Subcutaneous abdominal adipose tissue (tissue), 5 donors: ENCODE data around the gene UFD1.

Experiments used
- H3K27ac ChIP-seq: one replicate; pipeline ENCODE4 v1.7.0; 2013; ENCODE audit warnings: low read depth, mild to moderate bottlenecking, inconsistent platforms, low read length, moderate library complexity
- H3K27me3 ChIP-seq, 5 donors: one replicate each; pipeline ENCODE4 v1.7.0; 2013; ENCODE audit warnings: low read length in 5 of 5, inconsistent platforms in 1 of 5; ENCODE audit not compliant: control insufficient read depth in 5 of 5, insufficient read depth in 4 of 5
- H3K36me3 ChIP-seq, 5 donors: one replicate each; pipeline ENCODE4 v1.7.0; 2013; ENCODE audit warnings: low read length in 5 of 5; ENCODE audit not compliant: control insufficient read depth in 5 of 5, insufficient read depth in 5 of 5
- H3K4me1 ChIP-seq, 5 donors: one replicate each; pipeline ENCODE4 v1.7.0; 2013; ENCODE audit warnings: low read length in 5 of 5, mild to moderate bottlenecking in 3 of 5, moderate library complexity in 1 of 5; ENCODE audit not compliant: control insufficient read depth in 5 of 5, insufficient read depth in 5 of 5
- H3K4me3 ChIP-seq, 5 donors: one replicate each; pipeline ENCODE4 v1.7.0; 2013; ENCODE audit warnings: low read length in 5 of 5, low read depth in 1 of 5
- H3K9ac ChIP-seq, 5 donors: one replicate each; pipeline ENCODE4 v1.7.0; 2013; ENCODE audit warnings: low read length in 5 of 5, mild to moderate bottlenecking in 4 of 5, moderate library complexity in 3 of 5
- H3K9me3 ChIP-seq, 5 donors: one replicate each; pipeline ENCODE4 v1.7.0; 2013; ENCODE audit warnings: low read length in 5 of 5; ENCODE audit not compliant: control insufficient read depth in 5 of 5
- donor health status: healthy.
- donor health status: healthy.
- donor health status: healthy.
- donor health status: healthy.
- donor health status: healthy.

Gene UFD1

GRCh38 chr22:19507534-19507861 lies 28.5 kb upstream of the UFD1 start:
- Histone ChIP-seq H3K9ac (no peak overlapping the region), H3K36me3 (no peaks in the 10 kb centered on the region), H3K27me3 (no peaks in the 10 kb centered on the region), H3K9me3 (no peaks in the 10 kb centered on the region), H3K27ac (no peak overlapping the region), H3K4me1 (no peaks in the 10 kb centered on the region), H3K4me3 (no peak overlapping the region)

GRCh38 chr22:19506212-19506611 lies 27.2 kb upstream of the UFD1 start:
- no peak overlapping the region for H3K4me3 ChIP-seq
- no peak overlapping the region for H3K27ac ChIP-seq
- H3K9ac ChIP-seq: no peak overlapping the region
- H3K36me3 ChIP-seq: no peaks in the 10 kb centered on the region
- H3K9me3 ChIP-seq: no peaks in the 10 kb centered on the region
- no peaks in the 10 kb centered on the region for H3K27me3 ChIP-seq
- no peaks in the 10 kb centered on the region for H3K4me1 ChIP-seq

GRCh38 chr22:19505735-19506126 lies 26.7 kb upstream of the UFD1 start:
- Histone ChIP-seq H3K27me3 (no peaks in the 10 kb centered on the region), H3K36me3 (no peaks in the 10 kb centered on the region), H3K4me1 (no peaks in the 10 kb centered on the region), H3K4me3 (no peak overlapping the region), H3K27ac (no peak overlapping the region), H3K9ac (no peak overlapping the region), H3K9me3 (no peaks in the 10 kb centered on the region)

- Histone ChIP-seq H3K27ac (no peak overlapping the region), H3K4me1 (no peaks in the 10 kb centered on the region), H3K9ac (no peak overlapping the region), H3K36me3 (no peaks in the 10 kb centered on the region), H3K27me3 (no peaks in the 10 kb centered on the region), H3K4me3 (no peak overlapping the region), H3K9me3 (no peaks in the 10 kb centered on the region)
Measured at GRCh38 chr22:19504900-19505734, 26.1 kb upstream of the UFD1 start.

GRCh38 chr22:19503869-19504268 lies 24.9 kb upstream of the UFD1 start:
- H3K9me3 ChIP-seq: no peaks in the 10 kb centered on the region
- no peaks in the 10 kb centered on the region for H3K36me3 ChIP-seq
- H3K4me1 ChIP-seq: no peaks in the 10 kb centered on the region
- H3K9ac ChIP-seq: no peak overlapping the region
- no peaks in the 10 kb centered on the region for H3K27me3 ChIP-seq
- no peak overlapping the region for H3K4me3 ChIP-seq
- no peak overlapping the region for H3K27ac ChIP-seq

GRCh38 chr22:19503367-19503766 lies 24.4 kb upstream of the UFD1 start:
- Histone ChIP-seq H3K9me3 (no peaks in the 10 kb centered on the region), H3K27ac (no peak overlapping the region), H3K36me3 (no peaks in the 10 kb centered on the region), H3K4me3 (no peak overlapping the region), H3K4me1 (no peaks in the 10 kb centered on the region), H3K9ac (no peak overlapping the region), H3K27me3 (no peaks in the 10 kb centered on the region)

GRCh38 chr22:19501897-19502447 lies 23.0 kb upstream of the UFD1 start:
- no peaks in the 10 kb centered on the region for H3K9me3 ChIP-seq
- H3K4me3 ChIP-seq: no peak overlapping the region
- peaks cover 0 to 6% (median 0%) of the 10 kb centered on the region in 5 donors for H3K4me1 ChIP-seq
- H3K36me3 ChIP-seq: no peaks in the 10 kb centered on the region
- H3K9ac ChIP-seq: no peak overlapping the region
- no peaks in the 10 kb centered on the region for H3K27me3 ChIP-seq
- no peak overlapping the region for H3K27ac ChIP-seq

GRCh38 chr22:19499880-19500242 lies 20.9 kb upstream of the UFD1 start:
- H3K27me3 ChIP-seq: no peaks in the 10 kb centered on the region
- H3K4me1 ChIP-seq: peaks cover 0 to 9% (median 0%) of the 10 kb centered on the region in 5 donors
- no peaks in the 10 kb centered on the region for H3K36me3 ChIP-seq
- H3K9ac ChIP-seq: no peak overlapping the region
- H3K4me3 ChIP-seq: no peak overlapping the region
- H3K27ac ChIP-seq: no peak overlapping the region
- no peaks in the 10 kb centered on the region for H3K9me3 ChIP-seq

GRCh38 chr22:19499236-19499879 lies 20.4 kb upstream of the UFD1 start:
- Histone ChIP-seq H3K36me3 (no peaks in the 10 kb centered on the region), H3K9me3 (no peaks in the 10 kb centered on the region), H3K4me1 (peaks cover 0 to 9% (median 0%) of the 10 kb centered on the region in 5 donors), H3K4me3 (no peak overlapping the region), H3K27ac (no peak overlapping the region), H3K27me3 (no peaks in the 10 kb centered on the region), H3K9ac (no peak overlapping the region)

GRCh38 chr22:19498866-19499190 lies 19.8 kb upstream of the UFD1 start:
- H3K27ac ChIP-seq: no peak overlapping the region
- H3K4me3 ChIP-seq: no peak overlapping the region
- H3K27me3 ChIP-seq: no peaks in the 10 kb centered on the region
- no peak overlapping the region for H3K9ac ChIP-seq
- H3K36me3 ChIP-seq: no peaks in the 10 kb centered on the region
- no peaks in the 10 kb centered on the region for H3K9me3 ChIP-seq
- H3K4me1 ChIP-seq: peaks cover 0 to 9% (median 0%) of the 10 kb centered on the region in 5 donors
